ENCODE data around the gene MYLK2.

GRCh38 chr20:31824554-31825313 is 5.6 kb downstream of the MYLK2 start:
- TF ChIP-seq CTCF (IDR thresholded peaks at IDR 0.05), result no peak
- TF ChIP-seq POLR2A (IDR thresholded peaks at IDR 0.05), result no peak

Data from sigmoid colon (tissue), 3 donors.